VCaP (cell line): ENCODE measurements around the gene DYNLT1.

Source experiments
- H3K27ac ChIP-seq: fragments of 450-650 bp; 2 replicates; pipeline ENCODE4 v1.5.1; 2017
- TF ChIP-seq, protein P1 (sequence below): fragments of 450-650 bp; conservative IDR thresholded peaks from 2 replicates; pipeline ENCODE4 v1.5.1; 2017; ENCODE audit warnings: mild to moderate bottlenecking, moderate library complexity

DYNLT1 gene

DNA sequence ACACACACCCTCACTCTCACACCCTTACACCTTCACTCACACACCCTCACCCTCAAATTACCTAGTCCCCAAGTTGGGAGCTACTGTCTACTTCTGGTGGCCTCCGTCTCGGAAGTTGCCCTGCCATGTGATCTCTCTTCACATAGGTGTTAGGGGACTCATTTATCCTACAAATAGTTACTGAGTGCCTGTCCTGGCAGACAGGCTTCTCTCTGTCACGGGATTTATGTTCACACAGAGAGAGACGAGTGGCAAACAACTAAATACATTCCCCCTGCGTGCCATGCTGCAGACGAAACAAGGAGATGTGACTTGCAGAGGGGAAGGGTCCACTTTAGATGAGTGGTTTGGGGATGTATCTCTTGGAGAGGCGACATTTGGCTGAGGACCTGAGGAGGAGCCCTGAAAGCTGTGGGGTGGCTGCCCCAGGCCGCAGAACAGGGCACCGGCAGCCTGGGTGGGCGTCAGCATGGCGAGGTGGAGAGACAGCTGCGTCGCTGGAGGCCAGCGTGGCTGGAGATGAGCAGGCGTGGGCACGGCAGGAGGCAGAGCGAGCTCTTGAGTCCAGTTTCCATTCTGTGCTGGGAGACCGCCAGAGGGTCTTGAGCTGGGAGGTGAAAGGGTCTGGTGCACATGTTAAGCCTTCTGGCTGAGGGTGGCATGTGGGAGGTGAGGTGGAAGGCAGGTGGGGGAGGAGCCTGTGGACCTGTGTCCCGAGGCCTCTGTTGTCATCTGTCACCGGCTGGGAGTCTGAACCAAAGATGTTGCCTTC is 17.2 kb downstream of the DYNLT1 start:
- TF ChIP-seq, protein P1, sequence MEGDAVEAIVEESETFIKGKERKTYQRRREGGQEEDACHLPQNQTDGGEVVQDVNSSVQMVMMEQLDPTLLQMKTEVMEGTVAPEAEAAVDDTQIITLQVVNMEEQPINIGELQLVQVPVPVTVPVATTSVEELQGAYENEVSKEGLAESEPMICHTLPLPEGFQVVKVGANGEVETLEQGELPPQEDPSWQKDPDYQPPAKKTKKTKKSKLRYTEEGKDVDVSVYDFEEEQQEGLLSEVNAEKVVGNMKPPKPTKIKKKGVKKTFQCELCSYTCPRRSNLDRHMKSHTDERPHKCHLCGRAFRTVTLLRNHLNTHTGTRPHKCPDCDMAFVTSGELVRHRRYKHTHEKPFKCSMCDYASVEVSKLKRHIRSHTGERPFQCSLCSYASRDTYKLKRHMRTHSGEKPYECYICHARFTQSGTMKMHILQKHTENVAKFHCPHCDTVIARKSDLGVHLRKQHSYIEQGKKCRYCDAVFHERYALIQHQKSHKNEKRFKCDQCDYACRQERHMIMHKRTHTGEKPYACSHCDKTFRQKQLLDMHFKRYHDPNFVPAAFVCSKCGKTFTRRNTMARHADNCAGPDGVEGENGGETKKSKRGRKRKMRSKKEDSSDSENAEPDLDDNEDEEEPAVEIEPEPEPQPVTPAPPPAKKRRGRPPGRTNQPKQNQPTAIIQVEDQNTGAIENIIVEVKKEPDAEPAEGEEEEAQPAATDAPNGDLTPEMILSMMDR, result no peak
- H3K27ac ChIP-seq, result no peak overlapping the region

- TF ChIP-seq, protein P1, result no peak
- H3K27ac ChIP-seq, result peak overlapping the region; percentile 18; the same call in 1 of the 2 replicates
Measured at GRCh38 chr6:158626360-158627167, 18.0 kb downstream of the DYNLT1 start.

DNA sequence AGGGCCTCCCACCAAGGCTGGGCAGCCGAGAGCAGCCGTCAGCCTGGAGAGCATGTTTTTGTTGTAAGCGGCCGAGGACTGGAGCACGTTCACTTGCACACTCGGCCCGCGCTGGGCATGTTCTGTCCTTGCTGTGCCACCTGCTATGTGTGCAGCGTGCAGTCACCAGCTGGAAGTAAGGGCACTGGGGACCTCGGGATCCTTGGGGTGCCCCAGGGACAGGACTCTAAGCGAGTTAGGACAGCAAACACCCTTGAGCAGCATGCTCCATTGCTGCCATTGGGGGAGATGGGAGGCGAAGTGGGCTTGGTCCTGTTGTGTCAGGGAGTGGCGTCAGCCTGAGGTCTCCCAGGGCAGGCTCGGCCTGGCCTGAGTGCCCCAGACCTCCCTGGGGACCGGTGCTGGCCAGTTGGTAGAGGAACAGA is 18.6 kb downstream of the DYNLT1 start:
- TF ChIP-seq, protein P1, result no peak
- H3K27ac ChIP-seq, result peak overlapping the region; percentile 18; the same call in 1 of the 2 replicates

GRCh38 chr6:158624684-158625682 is 19.6 kb downstream of the DYNLT1 start:
- peak overlapping the region; percentile 18; the same call in 1 of the 2 replicates for H3K27ac ChIP-seq
- TF ChIP-seq, protein P1, result no peak

DNA sequence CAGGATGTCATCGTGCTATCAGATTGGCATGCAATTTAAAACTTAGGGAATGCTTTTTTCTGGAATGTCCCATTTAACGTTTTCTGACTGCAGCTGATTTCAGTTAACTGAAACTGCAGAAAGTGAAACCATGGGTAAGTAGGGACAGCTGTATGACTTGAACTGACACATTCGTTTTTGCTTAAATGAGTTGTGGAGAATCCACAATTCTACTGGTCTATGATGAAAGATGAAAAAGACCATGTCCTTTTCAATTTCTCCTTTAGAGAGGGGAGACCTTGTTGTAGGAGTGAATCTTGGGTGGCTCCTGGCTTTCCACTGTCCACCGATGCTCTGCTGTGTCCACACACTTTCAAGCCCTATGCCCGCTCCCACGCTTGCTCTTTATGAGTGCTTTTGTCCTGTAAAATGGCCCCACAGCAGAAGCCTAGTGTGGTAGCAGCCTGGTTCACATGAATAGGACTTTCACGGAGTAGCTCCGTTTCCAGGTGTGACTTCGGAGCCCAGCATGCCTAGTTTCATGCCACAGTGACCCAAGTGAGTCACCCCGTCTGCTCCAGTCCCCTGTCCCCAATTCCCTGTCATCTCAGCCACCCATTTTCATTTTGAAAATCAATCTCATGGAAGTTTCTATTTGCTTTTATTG is 21.9 kb downstream of the DYNLT1 start:
- H3K27ac ChIP-seq, result no peak overlapping the region
- TF ChIP-seq, protein P1, result no peak

GRCh38 chr6:158621694-158622544 is 22.6 kb downstream of the DYNLT1 start:
- no peak overlapping the region for H3K27ac ChIP-seq
- TF ChIP-seq, protein P1, result no peak
